ENCODE results near the gene WWC2.

- TF ChIP-seq CTCF (IDR thresholded peaks at IDR 0.05; ENCODE audit: insufficient read depth, low read length, poor library complexity, severe bottlenecking) (no peak), EZH2phosphoT487 (conservative IDR thresholded peaks at IDR 0.05; ENCODE audit: low read length) (no peak)
Observed at GRCh38 chr4:183229397-183229796, 130.3 kb downstream of the WWC2 start.
